IMR-90 (cell line): ENCODE results near the gene RBPJ. TPM values are rescaled to one million over a fixed set of nuclear protein-coding genes. Genes with fewer than 3 reads are reported as not detected.

Source experiments
- ATAC-seq: fragments of 200-7000 bp; cut with Tn5 transposase; 2 replicates; pipeline ENCODE4 v1.9.1; 2020; ENCODE audit warnings: low read depth, mild to moderate bottlenecking, moderate library complexity
- BruUV-seq: library from RNA; stranded (reverse); fragments of 400-500 nt; replicated peaks from 2 replicates; lab custom pipeline; 2021; lab: Mats Ljungman, UMichigan
- CTCF ChIA-PET: fragments of 300-600 bp; formaldehyde crosslinking; extraction: SDS; loops from one replicate; lab custom pipeline; 2021; ENCODE audit warnings: antibody characterized with exemption; lab: Yijun Ruan, JAX
- POLR2A ChIA-PET: fragments of 300-600 bp; sonication (Branson Sonifier 250); formaldehyde crosslinking; loops from one replicate; lab custom pipeline; 2022; ENCODE audit warnings: antibody characterized with exemption; ENCODE audit not compliant: unreplicated experiment; lab: Charles Lee
- DNase-seq: peaks from one replicate; pipeline ENCODE4 v3.0.0; 2013
- H2AFZ ChIP-seq: replicated peaks from 2 replicates; pipeline ENCODE3; 2013; ENCODE audit warnings: low read length, mild to moderate bottlenecking; ENCODE audit not compliant: poor library complexity
- H2AK5ac ChIP-seq: 2 replicates; pipeline ENCODE4 v1.6.1; 2013; ENCODE audit warnings: low read depth, low read length, inconsistent platforms
- H2AK9ac ChIP-seq: replicated peaks from 2 replicates; pipeline ENCODE3; 2013; ENCODE audit warnings: mild to moderate bottlenecking, low read depth, low read length, moderate library complexity; ENCODE audit not compliant: poor library complexity
- H2BK120ac ChIP-seq: 2 replicates; pipeline ENCODE4 v1.6.1; 2013; ENCODE audit warnings: low read depth, low read length, inconsistent platforms
- H2BK15ac ChIP-seq: 3 replicates; pipeline ENCODE4 v1.6.1; 2013; ENCODE audit warnings: low read depth, low read length, inconsistent platforms
- H2BK20ac ChIP-seq: 2 replicates; pipeline ENCODE4 v1.6.1; 2013; ENCODE audit warnings: low read depth, mild to moderate bottlenecking, inconsistent platforms, low read length, moderate library complexity
- H2BK5ac ChIP-seq: 2 replicates; pipeline ENCODE4 v1.6.1; 2013; ENCODE audit warnings: mild to moderate bottlenecking, low read depth, low read length, inconsistent platforms; ENCODE audit not compliant: poor library complexity, severe bottlenecking
- H3K14ac ChIP-seq: replicated peaks from 2 replicates; pipeline ENCODE4 v1.6.1; 2013; ENCODE audit warnings: low read depth, low read length, inconsistent platforms
- H3K18ac ChIP-seq: 2 replicates; pipeline ENCODE4 v1.6.1; 2013; ENCODE audit warnings: low read depth, low read length, control low read depth
- H3K23ac ChIP-seq: 2 replicates; pipeline ENCODE4 v1.6.1; 2013; ENCODE audit warnings: low read depth, low read length, inconsistent platforms
- H3K27ac ChIP-seq: 2 replicates; pipeline ENCODE4 v1.5.1; 2013; ENCODE audit warnings: mild to moderate bottlenecking, control low read depth, low read length; ENCODE audit not compliant: insufficient read depth
- H3K27me3 ChIP-seq: 2 replicates; pipeline ENCODE4 v1.6.1; 2013; ENCODE audit warnings: low read length; ENCODE audit not compliant: control insufficient read depth, insufficient read depth
- H3K36me3 ChIP-seq: 2 replicates; pipeline ENCODE4 v1.6.1; 2013; ENCODE audit warnings: low read length, mixed read lengths; ENCODE audit not compliant: control insufficient read depth, insufficient read depth
- H3K4ac ChIP-seq: 2 replicates; pipeline ENCODE4 v1.6.1; 2013; ENCODE audit warnings: low read depth, low read length, inconsistent platforms
- H3K4me1 ChIP-seq: 2 replicates; pipeline ENCODE4 v1.6.1; 2013; ENCODE audit warnings: low read length, mixed read lengths; ENCODE audit not compliant: control insufficient read depth, insufficient read depth
- H3K4me2 ChIP-seq: 2 replicates; pipeline ENCODE4 v1.6.1; 2013; ENCODE audit warnings: low read depth, mild to moderate bottlenecking, control low read depth, low read length, moderate library complexity
- H3K4me3 ChIP-seq: 2 replicates; pipeline ENCODE4 v1.5.1; 2013; ENCODE audit warnings: low read depth, mild to moderate bottlenecking, control low read depth, low read length, moderate library complexity; ENCODE audit not compliant: insufficient read depth
- H3K56ac ChIP-seq: 2 replicates; pipeline ENCODE4 v1.6.1; 2013; ENCODE audit warnings: low read length, inconsistent platforms; ENCODE audit not compliant: insufficient read depth; ENCODE audit errors: extremely low read depth
- H3K79me1 ChIP-seq, 2 experiments: 2 replicates each; pipeline ENCODE4 v1.6.1; 2013; ENCODE audit warnings: low read length in 2 of 2, inconsistent platforms in 1 of 2, low read depth in 1 of 2
- H3K9ac ChIP-seq: 2 replicates; pipeline ENCODE4 v1.6.1; 2013; ENCODE audit warnings: low read depth, low read length, control low read depth
- H3K9me1 ChIP-seq: 2 replicates; pipeline ENCODE4 v1.6.1; 2013; ENCODE audit warnings: low read length, inconsistent platforms; ENCODE audit not compliant: insufficient read depth
- H3K9me3 ChIP-seq: 2 replicates; pipeline ENCODE4 v1.6.1; 2013; ENCODE audit warnings: low read length; ENCODE audit not compliant: control insufficient read depth, insufficient read depth
- H4K20me1 ChIP-seq: 2 replicates; pipeline ENCODE4 v1.6.1; 2013; ENCODE audit warnings: low read length, inconsistent platforms; ENCODE audit not compliant: insufficient read depth
- H4K5ac ChIP-seq: 2 replicates; pipeline ENCODE4 v1.6.1; 2013; ENCODE audit warnings: mild to moderate bottlenecking, low read depth, low read length, control low read depth
- H4K8ac ChIP-seq, 2 experiments: 2 replicates each; pipeline ENCODE4 v1.6.1; 2013; ENCODE audit warnings: low read depth in 2 of 2, low read length in 2 of 2, control low read depth in 1 of 2, inconsistent platforms in 1 of 2
- H4K91ac ChIP-seq: 2 replicates; pipeline ENCODE4 v1.6.1; 2013; ENCODE audit warnings: low read depth, low read length, inconsistent platforms; ENCODE audit not compliant: insufficient read depth
- BHLHE40 ChIP-seq: fragments of 150-350 bp; IDR thresholded peaks from 2 replicates; pipeline ENCODE4 v1.6.1; 2016; ENCODE audit warnings: mild to moderate bottlenecking, low read depth, low read length
- CEBPB ChIP-seq: IDR thresholded peaks from 2 replicates; pipeline ENCODE4 v1.6.1; 2012; ENCODE audit warnings: low read depth, low read length, improper control_type of control experiment
- CHD1 ChIP-seq: IDR thresholded peaks from 2 replicates; pipeline ENCODE4 v1.6.1; 2012; ENCODE audit warnings: low read depth, low read length, improper control_type of control experiment
- FOS ChIP-seq: fragments of 150-350 bp; IDR thresholded peaks from 2 replicates; pipeline ENCODE4 v1.6.1; 2016; ENCODE audit warnings: low read depth, low read length
- MAFK ChIP-seq: IDR thresholded peaks from 2 replicates; pipeline ENCODE4 v1.6.1; 2012; ENCODE audit warnings: low read depth, low read length, improper control_type of control experiment
- MAZ ChIP-seq: IDR thresholded peaks from 2 replicates; pipeline ENCODE4 v1.6.1; 2012; ENCODE audit warnings: low read depth, mild to moderate bottlenecking, low read length, improper control_type of control experiment, moderate library complexity, borderline replicate concordance
- MXI1 ChIP-seq: IDR thresholded peaks from 2 replicates; pipeline ENCODE4 v1.6.1; 2012; ENCODE audit warnings: low read depth, mild to moderate bottlenecking, low read length, moderate library complexity, borderline replicate concordance
- NFE2L2 ChIP-seq: fragments of 150-350 bp; IDR thresholded peaks from 2 replicates; pipeline ENCODE4 v1.6.1; 2016; ENCODE audit warnings: low read depth, mild to moderate bottlenecking, low read length
- POLR2A ChIP-seq: IDR thresholded peaks from 2 replicates; pipeline ENCODE4 v1.6.1; 2012; ENCODE audit warnings: mild to moderate bottlenecking, low read depth, low read length
- RCOR1 ChIP-seq: IDR thresholded peaks from 2 replicates; pipeline ENCODE4 v1.6.1; 2012; ENCODE audit warnings: mild to moderate bottlenecking, low read length, improper control_type of control experiment; ENCODE audit not compliant: insufficient replicate concordance
- RFX5 ChIP-seq: IDR thresholded peaks from 2 replicates; pipeline ENCODE4 v1.8.0; 2012; ENCODE audit warnings: low read depth, mild to moderate bottlenecking, low read length, moderate library complexity
- WGBS, 2 experiments: methylation state at CpG; one replicate each; pipeline versions ENCODE4 v1.1.5 to v1.1.7; 2013; ENCODE audit warnings: missing lambda C conversion rate in 2 of 2; ENCODE audit not compliant: insufficient read length in 1 of 2; ENCODE audit errors: extremely low coverage in 2 of 2; 5-methylcytosine and 5-hydroxymethylcytosine counted together
- dilution Hi-C: fragments of 300-500 bp; cut with HindIII; formaldehyde crosslinking; loops from one replicate; pipeline ENCODE4 v1.14.3; 2018; ENCODE audit warnings: low sequenced_read_pairs; ENCODE audit not compliant: unreplicated experiment
- in situ Hi-C: fragments of 300-500 bp; cut with MboI; formaldehyde crosslinking; loops from 3 replicates; pipeline ENCODE4 v1.14.3; 2019; ENCODE audit warnings: low sequenced_read_pairs, inconsistent platforms, mixed read lengths
- intact Hi-C: fragments of 100-400 bp; cut with micrococcal nuclease; formaldehyde crosslinking; loops from 2 replicates; pipeline ENCODE4 v1.10.0; 2022
- polyA plus RNA-seq, 3 experiments: library from polyadenylated mRNA; depleted of rRNA; stranded (reverse); fragments of >200 nt; gene quantifications; 2 replicates each; pipeline ENCODE4 v1.2.3, GENCODE V29; 2012; ENCODE audit warnings: low replicate concordance in 1 of 3
- total RNA-seq: library from RNA; depleted of rRNA; stranded (reverse); fragments of >200 nt; gene quantifications from 2 replicates; pipeline ENCODE4 v1.2.3, GENCODE V29; 2012

Gene RBPJ
- total and polyA plus RNA-seq, 2 of the 4 experiments (the other 2 are of a cell fraction): 50.3 to 148 TPM

DNA sequence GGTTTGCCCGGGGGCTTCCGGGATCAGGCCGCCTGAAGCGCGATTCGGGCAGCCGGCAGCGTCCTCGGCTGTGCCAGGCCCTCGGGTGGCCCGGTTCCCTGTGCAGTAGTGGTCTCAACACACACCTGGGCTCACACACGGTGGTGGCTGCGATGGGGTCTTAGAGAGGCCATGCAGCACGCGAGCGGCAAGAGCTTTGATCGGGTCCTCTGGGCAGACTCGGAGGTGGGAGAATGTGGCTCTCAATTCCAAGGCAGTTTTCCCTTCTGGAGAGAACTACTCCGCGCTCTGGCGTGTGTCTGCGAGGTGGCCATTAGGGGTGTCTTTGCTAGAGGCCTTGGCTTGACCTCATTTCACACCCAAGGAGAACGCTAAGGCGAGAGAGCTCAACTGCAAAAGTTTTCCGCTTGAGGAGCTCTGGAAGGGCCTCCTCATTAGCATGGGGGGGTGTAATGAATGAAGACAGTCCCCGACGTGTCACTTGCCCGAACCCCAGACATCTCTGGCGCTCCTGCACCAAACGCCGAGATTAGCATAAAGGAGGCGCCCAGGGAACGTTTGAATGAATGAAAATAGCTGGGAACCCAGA is 771 bp upstream of the RBPJ start (continued):
- TF ChIP-seq RCOR1: no peak
- TF ChIP-seq CEBPB: no peak
- TF ChIP-seq POLR2A: no peak

DNA sequence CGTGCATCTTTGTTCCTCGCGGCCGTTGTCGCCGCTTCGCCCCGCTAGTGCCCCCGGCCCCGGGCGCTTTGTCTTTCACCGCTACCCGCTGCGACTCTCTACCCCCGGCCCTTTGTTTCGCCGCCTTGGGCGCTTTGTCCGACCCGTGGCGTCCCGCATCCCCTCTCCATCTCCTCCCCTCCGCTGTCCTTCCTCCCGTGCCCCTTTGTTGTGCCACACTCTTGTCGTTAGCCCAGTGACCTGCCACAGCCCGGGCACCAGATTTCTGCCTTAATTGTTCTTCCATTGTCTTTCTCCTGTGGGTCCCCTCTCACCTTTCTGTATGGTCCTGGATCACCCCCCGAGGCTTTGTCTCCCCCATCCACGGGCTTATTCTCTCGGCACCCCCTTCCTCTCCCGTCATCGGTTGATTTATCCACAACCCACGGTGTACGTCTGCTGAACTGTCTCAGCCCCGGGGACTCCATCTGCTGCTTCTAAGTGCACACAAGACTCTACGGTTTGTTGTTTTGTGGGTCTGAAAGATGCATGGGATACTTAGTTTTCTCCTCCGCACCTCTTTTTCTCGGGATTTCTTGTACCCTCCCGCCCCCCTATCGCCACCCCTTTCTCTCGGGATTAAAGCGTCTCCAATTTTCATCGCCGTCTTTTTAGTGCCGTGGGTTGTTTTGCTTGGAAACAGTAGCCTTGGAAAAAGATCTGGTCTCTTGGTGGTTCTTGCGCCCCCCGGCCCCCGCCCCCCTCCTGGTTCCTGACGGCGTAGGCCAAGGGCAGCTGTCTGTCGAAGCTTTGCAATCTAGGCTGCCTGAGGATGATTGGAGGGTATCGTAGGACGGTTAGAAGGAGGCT is 783 bp downstream of the RBPJ start:
- Histone ChIP-seq H4K5ac (peak overlapping the region; percentile 96), H4K20me1 (peaks cover 36% of the 10 kb centered on the region; the same call in 1 of the 2 replicates), H2AFZ (peak overlapping the region; percentile 93), H3K4ac (peak overlapping the region; percentile 95), H3K56ac (peak overlapping the region; percentile 78), H2BK15ac (peak overlapping the region; percentile 3; the same call in 1 of the 3 replicates), H2BK20ac (peak overlapping the region; percentile 16; the same call in 1 of the 2 replicates), H3K79me1 (peaks cover 3 to 26% of the 10 kb centered on the region in 2 experiments; a peak in 2 of 4 replicates), H3K9me3 (no peaks in the 10 kb centered on the region), H3K23ac (peak overlapping the region; percentile 99), H3K18ac (peak overlapping the region; percentile 46), H3K9ac (peak overlapping the region; percentile 94), H2AK5ac (peak overlapping the region; percentile 79; the same call in 1 of the 2 replicates), H4K8ac (peak overlapping the region; percentile 65 to 78), H2AK9ac (peak overlapping the region; percentile 94), H3K27ac (peak overlapping the region; percentile 93), H2BK5ac (peak overlapping the region; percentile 83), H3K27me3 (no peaks in the 10 kb centered on the region), H2BK120ac (peak overlapping the region; percentile 66), H4K91ac (peak overlapping the region; percentile 90), H3K9me1 (0 out of 2 replicates have a peak, but pooled peaks cover 3% of the 10 kb centered on the region), H3K4me1 (peaks cover 5% of the 10 kb centered on the region; the same call in 1 of the 2 replicates), H3K14ac (peak overlapping the region; percentile 95), H3K4me2 (peak overlapping the region; percentile 70), H3K4me3 (peak overlapping the region; percentile 100), H3K36me3 (no peaks in the 10 kb centered on the region)
- dilution Hi-C loops (no loop called here), intact Hi-C loops (loop anchor here (1.0 to 10.0 kb wide), 6 partner anchors 84 to 687 kb away; partner anchors contain the start of gene STIM2), in situ Hi-C loops (loop anchor here (5.0 to 10.0 kb wide), 4 partner anchors 147 to 403 kb away; no protein-coding TSS in a partner anchor)
- TF ChIP-seq MAFK (no peak), MXI1 (no peak), MAZ (no peak; the same call in 1 of the 2 replicates), CEBPB (no peak), FOS (no peak), RCOR1 (no peak), BHLHE40 (no peak), POLR2A (no peak), NFE2L2 (no peak), CHD1 (no peak), RFX5 (no peak)
- CTCF ChIA-PET: no interaction called here
- DNase-seq: peak; percentile 41
- 0% methylated on average over 12 of the region's 52 CpGs; no CpG with 5 or more reads in 1 of the 2 experiments for WGBS, 2 experiments
- BruUV-seq: no TSS peak
- POLR2A ChIA-PET: no interaction called here
- no peak for ATAC-seq
